Activated T-helper 1 cell treated with Interleukin-2 at 50 U/mL for 16 hours (primary cell): ENCODE measurements around the gene CEP85.

Experiments
- DNase-seq: peaks from one replicate; pipeline ENCODE4 v3.0.0-alpha.2; 2020; ENCODE audit warnings: low read depth

CEP85 gene

GRCh38 chr1:26315874-26316850 lies 82.2 kb downstream of the CEP85 start:
- DNase-seq: no peak

GRCh38 chr1:26317146-26317545 lies 83.1 kb downstream of the CEP85 start:
- no peak for DNase-seq

- DNase-seq: peak; percentile 65
Measured at GRCh38 chr1:26317612-26318337, 83.8 kb downstream of the CEP85 start, which contains the start of gene CD52. Gene CD52 (plus strand): TSS chr1:26317958. CDS start chr1:26318018, 60 bp downstream.

GRCh38 chr1:26318338-26319064 lies 84.5 kb downstream of the CEP85 start:
- DNase-seq: no peak

GRCh38 chr1:26320896-26321295 lies 86.9 kb downstream of the CEP85 start:
- no peak for DNase-seq

GRCh38 chr1:26321315-26322041 lies 87.5 kb downstream of the CEP85 start:
- peak; percentile 87 for DNase-seq

GRCh38 chr1:26322042-26322331 lies 88.0 kb downstream of the CEP85 start:
- no peak for DNase-seq

- DNase-seq: no peak
Measured at GRCh38 chr1:26323382-26323781, 89.4 kb downstream of the CEP85 start.

- no peak for DNase-seq
Measured at GRCh38 chr1:26324550-26324949, 90.5 kb downstream of the CEP85 start.

GRCh38 chr1:26327956-26328362 lies 94.0 kb downstream of the CEP85 start:
- no peak for DNase-seq
